GM12801 (cell line): ENCODE results near the gene SH3GL1.

Source experiments
- CTCF ChIP-seq: IDR thresholded peaks from one replicate; pipeline ENCODE4 v1.5.1; 2011; ENCODE audit warnings: control low read depth; ENCODE audit not compliant: insufficient read length; ENCODE audit errors: extremely low read depth

SH3GL1 gene

GRCh38 chr19:4386041-4386782, 14.1 kb downstream of the SH3GL1 start:
- no peak for TF ChIP-seq CTCF

GRCh38 chr19:4385291-4386040, 14.9 kb downstream of the SH3GL1 start:
- TF ChIP-seq CTCF: no peak

GRCh38 chr19:4380254-4380727, 20.1 kb downstream of the SH3GL1 start:
- no peak for TF ChIP-seq CTCF

GRCh38 chr19:4379383-4380253, 20.7 kb downstream of the SH3GL1 start:
- TF ChIP-seq CTCF: no peak

- no peak for TF ChIP-seq CTCF
These were observed 21.5 kb downstream of the SH3GL1 start for GRCh38 chr19:4378886-4379285.

- TF ChIP-seq CTCF: no peak
These were observed 23.2 kb downstream of the SH3GL1 start for GRCh38 chr19:4376991-4377781.
